Posterior cingulate gyrus (tissue), 11 donors: ENCODE measurements around the gene AGMAT.

Experiments used
- DNase-seq, 10 donors: peaks; one replicate each; pipeline versions ENCODE4 v3.0.0 to v3.0.0-alpha.2; 2020 to 2021; ENCODE audit warnings: mixed read lengths in 3 of 10
- intact Hi-C: fragments of 100-400 bp; cut with DNase I; formaldehyde crosslinking; loops from one replicate; pipeline ENCODE4 v1.15.1; 2023

Gene AGMAT

GRCh38 chr1:15584489-15585363 is at the start of gene AGMAT:
AGMAT (minus strand) TSS chr1:15585051; CDS start chr1:15584967, 84 bp downstream.
- intact Hi-C loops, result no loop called here
- peak in 2 of 10 donors; percentile 72 to 83 for DNase-seq

- DNase-seq, result no peak
- intact Hi-C loops, result no loop called here
Measured at GRCh38 chr1:15633756-15634420, 49.0 kb upstream of the AGMAT start.

GRCh38 chr1:15628003-15628402 is 43.2 kb upstream of the AGMAT start:
- intact Hi-C loops, result no loop called here
- DNase-seq, result no peak

- DNase-seq, result no peak
- intact Hi-C loops, result no loop called here
Measured at GRCh38 chr1:15627343-15627988, 42.6 kb upstream of the AGMAT start.

- DNase-seq, result no peak
- intact Hi-C loops, result no loop called here
Measured at GRCh38 chr1:15626269-15626950, 41.6 kb upstream of the AGMAT start.

GRCh38 chr1:15625056-15625917 is 40.4 kb upstream of the AGMAT start:
- no peak for DNase-seq
- intact Hi-C loops, result no loop called here

GRCh38 chr1:15624133-15624714 is 39.4 kb upstream of the AGMAT start:
- no peak for DNase-seq
- intact Hi-C loops, result no loop called here

- intact Hi-C loops, result no loop called here
- no peak for DNase-seq
Measured at GRCh38 chr1:15623435-15623834, 38.6 kb upstream of the AGMAT start.

GRCh38 chr1:15622712-15623373 is 38.0 kb upstream of the AGMAT start:
- DNase-seq, result peak in 1 of 10 donors; percentile 32
- intact Hi-C loops, result no loop called here

GRCh38 chr1:15621975-15622374 is 37.1 kb upstream of the AGMAT start:
- intact Hi-C loops, result no loop called here
- DNase-seq, result no peak

- intact Hi-C loops, result no loop called here
- no peak for DNase-seq
Measured at GRCh38 chr1:15620902-15621682, 36.2 kb upstream of the AGMAT start.

- intact Hi-C loops, result no loop called here
- no peak for DNase-seq
Measured at GRCh38 chr1:15620155-15620545, 35.3 kb upstream of the AGMAT start.

GRCh38 chr1:15618655-15619525 is 34.0 kb upstream of the AGMAT start:
- intact Hi-C loops, result loop anchor here (10.0 kb wide), 1 partner anchor 66 kb away; the partner anchor contains the start of gene PLEKHM2
- DNase-seq, result no peak

GRCh38 chr1:15618077-15618654 is 33.3 kb upstream of the AGMAT start:
- no peak for DNase-seq
- intact Hi-C loops, result loop anchor here (10.0 kb wide), 1 partner anchor 67 kb away; the partner anchor contains the start of gene PLEKHM2

GRCh38 chr1:15617173-15618076 is 32.6 kb upstream of the AGMAT start, which contains the start of gene DDI2:
DDI2 (plus strand) TSS chr1:15617458; CDS start chr1:15617671, 213 bp downstream.
- intact Hi-C loops, result loop anchor here (1.0 to 10.0 kb wide), 3 partner anchors 14 to 91 kb away; partner anchors contain the start of genes DNAJC16 and PLEKHM2
- DNase-seq, result peak; percentile 83 to 99 (median 93)
